NCI-H748 (cell line): Measurements from ENCODE around the gene CLDN9.

ENCODE experiments used
- DNase-seq: peaks from one replicate; lab custom pipeline; 2025; ENCODE audit not compliant: unreplicated experiment; lab: John Stamatoyannopoulos, UW

Gene CLDN9, protein sequence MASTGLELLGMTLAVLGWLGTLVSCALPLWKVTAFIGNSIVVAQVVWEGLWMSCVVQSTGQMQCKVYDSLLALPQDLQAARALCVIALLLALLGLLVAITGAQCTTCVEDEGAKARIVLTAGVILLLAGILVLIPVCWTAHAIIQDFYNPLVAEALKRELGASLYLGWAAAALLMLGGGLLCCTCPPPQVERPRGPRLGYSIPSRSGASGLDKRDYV

GRCh38 chr16:3012828-3013420, at the start of gene CLDN9:
Gene CLDN9, plus strand, starts transcription at chr16:3012923. Its CDS starts 440 bp downstream, at chr16:3013363.
- DNase-seq: peak; percentile 47

DNA sequence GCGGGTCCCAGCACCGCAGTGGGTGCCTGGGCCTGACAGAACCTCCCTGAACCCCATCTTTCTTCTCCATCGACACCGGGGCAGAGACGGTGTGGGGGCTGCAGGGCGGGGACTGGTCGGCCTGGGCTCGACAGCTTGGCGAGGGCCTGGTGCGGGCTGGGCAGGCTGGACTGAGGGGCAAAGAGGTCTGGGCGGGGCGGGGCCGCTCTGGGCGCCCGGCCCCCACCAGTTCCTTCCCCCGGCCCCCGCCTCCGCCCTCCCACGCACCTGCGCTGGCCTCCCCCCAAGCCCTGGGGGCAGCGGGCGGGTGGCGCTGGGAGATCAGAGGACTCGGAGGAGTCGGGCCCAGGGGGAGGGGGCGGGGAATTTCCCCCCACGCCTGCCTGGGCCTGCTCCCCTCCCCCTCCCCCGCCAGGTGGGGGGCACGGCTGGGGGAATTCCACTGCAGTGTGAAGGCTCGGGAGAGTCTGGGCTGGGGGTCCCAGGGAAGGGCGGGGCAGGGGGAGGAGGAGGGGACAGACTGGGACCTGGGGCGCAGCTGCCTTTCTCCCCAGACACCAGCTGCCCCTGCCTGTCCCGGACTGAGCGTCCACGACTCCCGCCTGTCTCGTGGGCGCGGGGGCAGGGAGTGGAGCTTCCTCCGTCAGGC, 49.5 kb upstream of the CLDN9 start:
- DNase-seq: no peak

DNA sequence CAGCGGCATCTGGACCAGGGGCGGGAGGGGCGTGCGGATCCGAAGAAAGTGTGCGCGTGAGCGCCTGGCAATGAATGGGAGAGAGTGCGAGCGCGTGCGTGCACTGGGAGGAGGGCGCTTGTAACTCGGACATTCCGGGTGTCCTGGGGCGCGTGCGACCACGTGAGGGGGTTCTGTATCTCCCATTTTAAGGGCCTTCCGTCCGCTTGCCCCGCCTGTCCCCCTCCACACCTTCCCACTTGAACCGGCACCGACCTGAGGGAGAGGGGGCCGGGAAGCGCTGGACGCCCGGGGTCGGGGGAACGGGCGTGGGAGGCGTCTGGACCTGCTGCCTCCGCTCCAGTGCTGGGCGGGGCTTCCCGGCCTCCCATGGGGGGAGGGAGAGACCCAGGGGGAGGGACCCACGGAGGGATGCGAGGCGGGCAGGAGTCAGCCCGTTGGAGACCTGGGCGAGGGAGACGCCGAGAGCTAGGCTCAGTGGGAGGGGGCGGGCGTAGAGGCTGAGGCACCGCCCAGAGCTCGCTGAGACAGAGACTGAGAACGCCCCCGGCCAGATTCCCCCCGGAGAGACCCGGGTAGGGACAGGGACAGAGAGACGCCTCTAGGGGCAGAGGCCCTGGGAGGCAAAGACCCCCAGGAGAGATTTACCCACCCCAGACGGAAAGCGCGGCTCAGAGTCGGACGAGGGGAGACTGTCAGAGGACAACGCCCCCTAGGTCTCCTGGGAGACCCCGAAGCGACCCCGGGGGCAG, 48.8 kb upstream of the CLDN9 start, which contains the start of gene KREMEN2:
Gene KREMEN2 (plus strand): TSS at position 553 of the 752 bp plus-strand sequence. CDS start 246 bp downstream, outside the sequence.
- peak; percentile 79 for DNase-seq

GRCh38 chr16:2964475-2965336, 48.0 kb upstream of the CLDN9 start:
- peak; percentile 86 for DNase-seq

GRCh38 chr16:2966043-2966807, 46.5 kb upstream of the CLDN9 start:
- no peak for DNase-seq

GRCh38 chr16:2966808-2967191, 45.9 kb upstream of the CLDN9 start:
- peak; percentile 37 for DNase-seq

DNA sequence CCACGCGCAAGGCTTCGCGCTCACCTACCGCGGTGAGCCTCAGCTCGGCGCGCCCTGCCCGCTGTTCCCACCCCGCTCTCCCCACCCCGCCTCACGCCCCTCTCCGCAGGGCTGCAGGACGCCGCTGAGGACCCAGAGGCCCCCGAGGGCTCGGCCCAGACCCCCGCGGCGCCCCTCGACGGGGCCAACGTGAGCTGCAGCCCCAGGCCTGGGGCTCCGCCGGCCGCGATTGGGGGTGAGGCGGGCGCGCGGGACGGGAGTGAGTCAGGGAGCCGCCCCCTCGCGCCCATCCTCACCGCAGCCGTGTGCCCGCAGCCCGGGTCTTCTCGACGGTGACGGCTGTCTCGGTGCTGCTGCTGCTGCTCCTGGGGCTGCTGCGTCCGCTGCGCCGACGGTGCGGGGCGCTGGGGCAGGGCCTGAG, 45.5 kb upstream of the CLDN9 start:
- no peak for DNase-seq

GRCh38 chr16:2967721-2968161, 45.0 kb upstream of the CLDN9 start:
- DNase-seq: no peak

DNA sequence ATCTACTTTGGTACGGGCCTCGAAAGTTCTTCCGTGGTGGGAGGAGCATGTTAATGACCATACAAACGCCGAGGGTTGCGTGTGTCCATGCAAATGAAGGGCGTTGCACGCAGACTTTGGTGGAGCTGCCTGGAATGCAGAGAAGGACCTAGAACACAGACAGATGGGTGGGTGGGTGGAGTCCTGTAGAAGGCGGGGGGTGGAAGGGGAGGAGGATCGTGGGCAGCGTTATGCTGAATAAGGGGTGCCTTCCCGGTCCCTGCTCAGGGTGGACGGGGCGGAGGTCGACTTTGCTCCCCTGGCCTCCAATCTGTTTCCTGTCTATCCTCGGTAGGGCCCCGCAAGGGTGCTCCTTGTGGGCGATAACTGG, 44.4 kb upstream of the CLDN9 start:
- DNase-seq: no peak

DNA sequence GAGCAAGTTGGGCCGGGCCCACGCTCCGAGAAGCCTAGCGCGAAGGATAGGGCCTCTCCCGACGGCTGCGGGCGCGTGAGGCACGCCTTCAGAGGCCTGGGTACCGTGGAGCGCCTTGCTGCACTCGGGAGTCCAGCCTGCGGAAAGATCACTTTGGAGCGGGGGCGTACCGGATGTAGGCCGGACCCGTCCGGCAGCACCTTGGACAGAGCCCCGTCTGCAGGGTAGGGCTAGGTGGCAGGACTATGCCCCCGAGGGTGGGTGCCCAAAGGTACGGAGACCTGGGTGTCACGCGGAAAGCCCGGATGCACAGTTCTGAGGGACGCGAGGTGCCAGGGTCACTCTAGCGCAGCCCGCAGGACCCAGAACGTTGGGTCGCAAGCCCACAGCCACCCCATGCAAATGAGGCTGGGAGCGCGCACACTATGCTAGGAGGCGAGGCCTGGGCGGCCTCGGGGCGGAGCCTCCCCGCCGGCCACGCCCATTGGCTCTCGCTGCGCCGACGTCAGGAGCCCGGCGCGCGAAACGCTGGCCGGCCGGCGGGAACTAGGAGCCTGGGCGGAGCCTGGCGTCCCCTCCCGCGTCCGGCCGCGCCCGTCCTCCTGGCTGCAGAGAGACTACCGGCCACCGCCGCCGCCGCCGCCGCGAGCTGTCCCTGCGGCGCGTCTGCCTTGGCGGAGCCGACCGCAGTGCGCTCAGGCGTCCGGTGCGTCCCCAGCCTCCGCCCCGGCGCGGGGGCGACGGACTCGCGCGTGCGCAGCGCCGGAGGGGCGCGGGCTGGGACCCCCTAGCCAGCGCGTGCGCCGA, 43.8 kb upstream of the CLDN9 start, which contains the start of gene PAQR4:
Gene PAQR4 (plus strand): TSS at position 611 of the 807 bp plus-strand sequence. CDS start 327 bp downstream, outside the sequence.
- peak; percentile 88 for DNase-seq

DNA sequence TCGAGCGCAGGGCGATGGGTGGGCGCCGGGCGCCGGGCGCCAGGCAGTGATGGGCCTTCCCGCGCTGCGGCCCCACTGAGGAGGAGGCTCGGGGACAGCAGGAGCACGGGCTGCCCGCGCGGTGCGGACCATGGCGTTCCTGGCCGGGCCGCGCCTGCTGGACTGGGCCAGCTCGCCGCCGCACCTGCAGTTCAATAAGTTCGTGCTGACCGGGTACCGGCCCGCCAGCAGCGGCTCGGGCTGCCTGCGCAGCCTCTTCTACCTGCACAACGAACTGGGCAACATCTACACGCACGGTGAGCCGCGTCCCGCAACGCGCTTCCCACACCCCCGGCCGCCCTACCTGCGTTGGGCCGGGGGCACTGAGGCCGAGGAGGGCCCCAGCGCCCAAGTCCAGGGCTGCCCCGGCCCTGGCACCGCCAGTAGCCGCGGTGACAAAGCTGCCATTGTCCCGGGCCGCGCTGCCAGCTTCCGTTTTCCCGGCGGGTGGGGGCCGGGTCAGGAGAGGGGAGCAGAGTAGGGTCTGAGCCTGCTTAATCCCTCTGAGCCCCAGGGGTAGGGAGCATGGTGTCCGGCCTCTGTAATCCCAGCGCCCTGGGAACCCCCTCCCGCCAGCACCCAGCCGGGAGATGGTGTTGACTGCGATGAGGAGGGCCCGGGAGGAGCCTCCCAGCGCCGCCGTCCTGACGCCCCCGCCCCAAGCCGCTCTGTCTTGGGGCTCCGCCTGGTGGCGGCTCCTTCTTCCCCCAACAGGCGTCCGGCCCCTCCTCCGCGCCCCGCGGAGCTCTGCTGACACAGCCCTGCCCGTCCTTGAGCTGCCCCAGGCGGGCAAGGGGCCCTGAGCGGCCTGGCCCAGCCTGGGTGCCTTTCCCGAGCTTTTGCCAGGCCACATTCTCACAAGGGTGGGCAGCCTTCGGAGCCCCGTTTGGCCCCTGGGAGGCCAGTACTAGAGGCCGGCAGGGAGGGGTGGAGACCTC, 42.9 kb upstream of the CLDN9 start:
- DNase-seq: peak; percentile 74

DNA sequence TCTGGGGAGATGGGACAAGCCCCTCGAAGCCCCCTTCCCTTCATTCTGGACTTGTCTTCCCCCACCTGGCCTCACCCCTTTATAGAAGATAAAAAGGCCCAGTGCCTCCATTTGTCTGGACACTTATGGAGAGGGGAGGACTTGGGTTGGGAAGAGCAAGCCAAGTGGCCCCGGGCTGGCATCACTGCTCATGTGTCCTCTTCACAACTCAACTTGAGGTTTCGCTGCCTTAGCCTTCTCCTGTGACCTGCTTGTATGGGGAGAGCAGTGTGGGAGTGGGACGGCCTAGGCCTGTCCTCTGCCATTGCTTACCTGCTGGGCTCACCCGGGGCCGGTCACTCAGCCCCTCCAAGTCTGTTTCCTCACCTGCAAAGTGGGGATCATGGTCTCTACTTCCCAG, 42.2 kb upstream of the CLDN9 start:
- no peak for DNase-seq

- DNase-seq: no peak
Observed at GRCh38 chr16:2971134-2971984, 41.4 kb upstream of the CLDN9 start.

DNA sequence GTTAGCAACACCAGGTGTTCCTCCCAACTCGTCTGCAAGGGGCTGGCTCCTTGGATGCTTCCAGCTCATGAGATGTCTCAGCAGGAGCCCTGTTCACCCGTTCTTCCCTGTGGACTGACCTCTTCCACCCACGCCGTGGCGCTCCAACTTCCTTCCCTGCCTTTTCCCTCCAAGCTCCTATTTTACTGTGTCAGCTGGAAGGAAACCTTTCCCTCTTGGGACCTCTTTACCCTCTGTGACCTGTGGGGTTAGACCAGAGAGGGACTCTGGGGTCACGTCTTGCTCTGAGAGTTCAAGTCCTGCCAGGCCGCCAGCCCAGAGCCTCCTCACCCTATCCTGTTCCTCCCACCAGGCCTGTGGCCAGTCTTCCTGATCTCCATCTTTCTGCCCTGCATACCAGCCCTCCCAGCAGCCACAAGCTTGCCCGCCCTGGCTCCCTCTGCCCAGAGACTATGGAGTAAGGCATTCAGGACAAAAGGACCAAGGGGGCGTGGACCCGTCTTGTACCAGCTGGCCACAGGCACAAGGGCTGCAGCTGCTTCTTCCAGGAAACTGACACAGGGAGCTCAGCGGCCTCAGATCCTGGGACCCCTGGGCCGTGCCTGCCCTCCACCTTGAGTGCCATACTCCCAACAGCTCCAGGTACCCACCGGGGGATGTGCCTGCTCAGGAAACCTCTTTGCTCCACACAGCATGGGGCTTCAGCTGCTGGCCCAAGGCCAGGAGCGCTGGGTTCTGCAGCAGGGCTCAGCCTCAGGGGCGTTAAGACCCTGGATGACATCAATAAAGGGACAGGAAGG, 40.5 kb upstream of the CLDN9 start:
- peak; percentile 5 for DNase-seq

DNA sequence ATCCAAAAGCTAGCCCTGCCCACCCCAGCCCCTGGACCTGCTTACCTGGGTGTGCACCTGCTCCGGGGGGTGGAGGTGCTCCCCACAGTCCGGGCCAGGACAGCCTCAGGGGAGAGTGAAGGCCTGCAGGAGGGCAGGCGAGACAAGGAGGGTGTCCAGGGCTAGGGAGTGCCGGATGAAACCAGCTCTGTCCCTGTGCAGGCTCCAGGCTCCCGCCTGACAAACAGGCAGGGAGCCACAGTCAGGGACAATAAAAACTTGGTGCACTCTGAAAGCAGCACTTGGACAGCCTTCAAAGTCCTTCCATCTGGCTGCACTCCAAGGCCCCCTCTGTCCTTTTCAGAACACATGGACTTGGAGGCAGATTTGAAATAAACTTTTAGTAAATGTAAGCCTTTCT, 39.6 kb upstream of the CLDN9 start:
- DNase-seq: no peak
